GM12878 (cell line): Measurements from ENCODE around the gene FOXR1. TPM values are rescaled to one million over a fixed set of nuclear protein-coding genes. Genes with fewer than 3 reads are reported as not detected.

ENCODE experiments used
- ATAC-seq: fragments of 200-7000 bp; cut with Tn5 transposase; 3 replicates; pipeline ENCODE4 v1.9.1; 2020; ENCODE audit warnings: mild to moderate bottlenecking, moderate library complexity
- BruUV-seq: library from RNA; stranded (reverse); fragments of 400-500 nt; replicated peaks from 2 replicates; lab custom pipeline; 2021; lab: Mats Ljungman, UMichigan
- CTCF ChIA-PET: fragments of 300-600 bp; sonication (Branson Sonifier 250); formaldehyde crosslinking; extraction: SDS; loops from one replicate; lab custom pipeline; 2021; ENCODE audit warnings: inconsistent platforms; lab: Yijun Ruan, JAX
- POLR2A ChIA-PET: fragments of 350-600 bp; formaldehyde crosslinking; extraction: SDS; loops from one replicate; lab custom pipeline; 2021; ENCODE audit warnings: inconsistent platforms; lab: Charles Lee
- RAD21 ChIA-PET: fragments of 300-600 bp; sonication (Branson Sonifier 250); formaldehyde crosslinking; loops from one replicate; lab custom pipeline; 2023; ENCODE audit warnings: antibody characterized with exemption; ENCODE audit not compliant: unreplicated experiment; lab: Charles Lee
- SMC1A ChIA-PET: fragments of 300-600 bp; sonication (Branson Sonifier 250); formaldehyde crosslinking; loops from one replicate; lab custom pipeline; 2023; ENCODE audit not compliant: unreplicated experiment, uncharacterized antibody; lab: Charles Lee
- DNase-seq: peaks from one replicate; pipeline ENCODE4 v3.0.0-alpha.2; 2011; ENCODE audit warnings: low read depth, low spot score
- FAIRE-seq: peaks from 3 replicates; lab custom pipeline; 2011; peaks lifted over from hg19 to GRCh38; lab: Jason Lieb, UNC
- H2AFZ ChIP-seq: 2 replicates; pipeline ENCODE4 v1.6.0; 2011; ENCODE audit warnings: low read depth, low read length, control low read depth; ENCODE audit not compliant: control insufficient read depth
- H3K27ac ChIP-seq: 2 replicates; pipeline ENCODE4 v1.5.1; 2011; ENCODE audit warnings: control low read depth; ENCODE audit not compliant: control insufficient read depth, insufficient read depth
- H3K27me3 ChIP-seq, 2 experiments: replicated peaks in 1 of 2; 2 replicates each; pipeline versions ENCODE4 v1.6.0 to v1.6.1; 2011; ENCODE audit warnings: low read length in 1 of 2; ENCODE audit not compliant: control insufficient read depth in 2 of 2, insufficient read depth in 2 of 2
- H3K36me3 ChIP-seq, 2 experiments: 2 replicates each; pipeline ENCODE4 v1.5.1; 2011; ENCODE audit warnings: low read length in 1 of 2; ENCODE audit not compliant: control insufficient read depth in 2 of 2, insufficient read depth in 2 of 2
- H3K4me1 ChIP-seq: 2 replicates; pipeline ENCODE4 v1.6.1; 2011; ENCODE audit warnings: mild to moderate bottlenecking, low read length, moderate library complexity, mixed read lengths; ENCODE audit not compliant: control insufficient read depth, insufficient read depth
- H3K4me2 ChIP-seq: 2 replicates; pipeline ENCODE4 v1.6.0; 2011; ENCODE audit warnings: control low read depth; ENCODE audit not compliant: control insufficient read depth, insufficient read depth
- H3K4me3 ChIP-seq: fragments of 200-600 bp; sonication (generic); 2 replicates; pipeline ENCODE4 v1.5.1; 2016
- H3K79me2 ChIP-seq: 2 replicates; pipeline ENCODE4 v1.6.0; 2011; ENCODE audit warnings: low read length; ENCODE audit not compliant: control insufficient read depth, insufficient read depth
- H3K9ac ChIP-seq: 2 replicates; pipeline ENCODE4 v1.8.0; 2011; ENCODE audit warnings: low read length, control low read depth, mixed read lengths; ENCODE audit not compliant: control insufficient read depth, insufficient read depth
- H3K9me3 ChIP-seq: replicated peaks from 3 replicates; pipeline ENCODE4 v1.5.1; 2011; ENCODE audit warnings: mild to moderate bottlenecking, low read length; ENCODE audit not compliant: control insufficient read depth, insufficient read depth
- H4K20me1 ChIP-seq: 2 replicates; pipeline ENCODE4 v1.6.0; 2011; ENCODE audit not compliant: control insufficient read depth, insufficient read depth
- BACH1 ChIP-seq: fragments of 450-650 bp; IDR thresholded peaks from 2 replicates; pipeline ENCODE4 v1.6.1; 2017; ENCODE audit warnings: mild to moderate bottlenecking, borderline replicate concordance
- EP300 ChIP-seq, 2 experiments: fragments of 150-350 bp in 1 of 2; IDR thresholded peaks; 2 replicates each; pipeline ENCODE4 v1.6.1; 2011 to 2012; ENCODE audit warnings: low read depth in 2 of 2, low read length in 2 of 2, borderline replicate concordance in 1 of 2, improper control_type of control experiment in 1 of 2, inconsistent platforms in 1 of 2; ENCODE audit not compliant: control insufficient read depth in 1 of 2
- RB1 ChIP-seq: fragments of 450-650 bp; formaldehyde crosslinking; IDR thresholded peaks from 2 replicates; pipeline ENCODE4 v1.6.1; 2017; ENCODE audit warnings: mild to moderate bottlenecking, borderline replicate concordance
- RFX5 ChIP-seq: IDR thresholded peaks from 2 replicates; pipeline ENCODE4 v1.6.1; 2011; ENCODE audit warnings: low read depth, low read length, improper control_type of control experiment
- SMAD5 ChIP-seq: IDR thresholded peaks from 2 replicates; pipeline ENCODE4 v1.6.1; 2016; ENCODE audit warnings: antibody characterized with exemption, low read depth
- SREBF1 ChIP-seq: IDR thresholded peaks from 2 replicates; pipeline ENCODE4 v1.6.1; 2012; ENCODE audit warnings: mild to moderate bottlenecking, low read length
- ZNF384 ChIP-seq: IDR thresholded peaks from 2 replicates; pipeline ENCODE4 v1.6.1; 2012; ENCODE audit warnings: low read depth, mild to moderate bottlenecking, low read length, improper control_type of control experiment, borderline replicate concordance
- WGBS: methylation state at CpG from one replicate; pipeline ENCODE4 v1.1.6; 2016; ENCODE audit warnings: low lambda C conversion rate; ENCODE audit not compliant: insufficient replicate concordance, insufficient coverage; ENCODE audit errors: missing lambda C conversion rate; 5-methylcytosine and 5-hydroxymethylcytosine counted together
- in situ Hi-C: fragments of 300-500 bp; cut with MboI; formaldehyde crosslinking; loops from 9 replicates; pipeline ENCODE4 v1.14.3; 2018; ENCODE audit warnings: mixed read lengths
- intact Hi-C: fragments of 100-400 bp; cut with micrococcal nuclease; formaldehyde crosslinking; loops from one replicate; pipeline ENCODE4 v1.14.2; 2022; ENCODE audit not compliant: unreplicated experiment
- polyA plus RNA-seq, 11 experiments: library from polyadenylated mRNA; depleted of rRNA in 4 of 11; unstranded in 6 of 11; stranded (reverse) in 5 of 11; fragments of >200 nt; fragmentation: Nextera tagmentation in 4 of 11; fragmentation: Illumina TruSeq in 1 of 11; extraction: Ambion mirVana in 4 of 11; extraction: Trizol in 1 of 11; gene quantifications; 1 replicate in 1 of 11; 2 replicates in 10 of 11; pipeline versions ENCODE4 v1.2.1 to v1.2.3, GENCODE V29; 2011 to 2016; ENCODE audit warnings: inconsistent platforms in 2 of 11, missing spikeins in 2 of 11, low read depth in 1 of 11
- total RNA-seq, 4 experiments: library from RNA; depleted of rRNA in 3 of 4; stranded (reverse); fragments of >200 nt in 3 of 4; fragmentation: Illumina TruSeq in 1 of 4; extraction: Trizol in 1 of 4; gene quantifications; 2 replicates each; pipeline versions ENCODE4 v1.2.1 to v1.2.3, GENCODE V29; 2013 to 2021

Gene FOXR1
- total and polyA plus RNA-seq, 10 of the 15 experiments (the other 5 are each of a cell fraction or from before 2014, with no cell fraction given) = not detected

DNA sequence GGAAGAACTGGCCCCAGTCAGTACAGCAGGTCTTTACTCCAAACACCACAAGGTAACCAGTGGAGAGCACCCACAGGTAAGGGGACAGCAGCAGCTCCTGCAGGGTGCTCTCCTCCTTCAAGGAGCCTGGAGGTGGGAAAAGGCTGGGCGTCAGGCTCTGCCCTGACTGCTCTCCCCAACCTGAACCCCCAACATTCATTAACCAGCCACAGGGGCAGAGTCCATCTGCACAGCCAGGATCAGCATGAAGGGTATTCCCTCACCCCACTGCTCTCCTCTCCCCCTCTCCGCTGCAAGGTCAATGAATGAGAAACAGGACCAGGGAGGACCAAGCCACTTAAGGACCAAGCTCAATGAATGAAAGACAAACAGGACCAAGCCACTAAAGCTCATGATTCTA is 55.4 kb downstream of the FOXR1 start:
- Histone ChIP-seq H3K9me3 (no peaks in the 10 kb centered on the region), H3K79me2 (peaks cover 13% of the 10 kb centered on the region), H3K27ac (no peak overlapping the region), H3K4me2 (no peak overlapping the region), H3K36me3 (peaks cover 5 to 8% of the 10 kb centered on the region in 2 experiments; a peak in 3 of 4 replicates), H3K27me3 (no peaks in the 10 kb centered on the region), H3K9ac (no peak overlapping the region), H3K4me1 (peaks cover 14% of the 10 kb centered on the region), H2AFZ (no peak overlapping the region), H3K4me3 (no peak overlapping the region), H4K20me1 (no peaks in the 10 kb centered on the region)
- in situ Hi-C loops (no loop called here), intact Hi-C loops (no loop called here)
- ChIA-PET POLR2A (interaction anchor here (1.2 to 2.3 kb wide), 2 partner anchors 8 to 10 kb away, joined by 4 to 9 read pairs; partner anchors contain the start of genes RPS25 and TRAPPC4), SMC1A (interaction anchor here (4.9 kb wide), 1 partner anchor 10 kb away, joined by 40 read pairs; the partner anchor contains the start of genes RPS25 and TRAPPC4), RAD21 (no interaction called here), CTCF (no interaction called here)
- no peak for TF ChIP-seq ZNF384
- no peak for TF ChIP-seq SREBF1
- TF ChIP-seq BACH1 = no peak
- no peak for TF ChIP-seq RB1
- no peak for TF ChIP-seq RFX5
- no peak for TF ChIP-seq SMAD5
- TF ChIP-seq EP300 (IDR thresholded peaks at IDR 0.05; ENCODE audit: borderline replicate concordance in 1 of 2, control insufficient read depth in 1 of 2, low read depth in 2 of 2, low read length in 2 of 2) = no peak
- ATAC-seq = no peak
- no TSS peak for BruUV-seq
- no peak for DNase-seq
- no peak for FAIRE-seq
- 94% methylated on average over 2 of the region's 2 CpGs for WGBS
